ENCODE measurements around the gene LRP1B.

Gene LRP1B

DNA sequence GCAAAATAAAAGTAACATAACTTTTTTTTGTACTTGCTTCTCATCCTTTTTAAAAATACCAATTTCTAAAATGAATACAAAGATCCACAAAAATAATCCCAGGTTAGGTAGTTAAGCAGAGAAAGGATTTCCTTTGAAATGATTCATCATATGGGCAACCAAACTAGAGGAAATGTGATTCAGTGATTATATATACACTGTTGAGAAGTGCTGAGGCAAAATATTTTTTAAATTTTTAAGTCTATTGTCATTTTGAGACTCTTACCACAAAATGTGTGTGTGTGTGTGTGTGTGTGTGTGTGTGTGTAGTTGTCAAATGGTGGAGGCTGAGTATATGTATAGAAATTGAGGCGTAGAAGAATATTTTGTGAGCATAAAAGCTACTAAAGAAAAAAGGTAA, 1075.3 kb downstream of the LRP1B start:
- no peak for DNase-seq (ENCODE audit: low read depth in 1 of 2, low spot score in 1 of 2)

DNA sequence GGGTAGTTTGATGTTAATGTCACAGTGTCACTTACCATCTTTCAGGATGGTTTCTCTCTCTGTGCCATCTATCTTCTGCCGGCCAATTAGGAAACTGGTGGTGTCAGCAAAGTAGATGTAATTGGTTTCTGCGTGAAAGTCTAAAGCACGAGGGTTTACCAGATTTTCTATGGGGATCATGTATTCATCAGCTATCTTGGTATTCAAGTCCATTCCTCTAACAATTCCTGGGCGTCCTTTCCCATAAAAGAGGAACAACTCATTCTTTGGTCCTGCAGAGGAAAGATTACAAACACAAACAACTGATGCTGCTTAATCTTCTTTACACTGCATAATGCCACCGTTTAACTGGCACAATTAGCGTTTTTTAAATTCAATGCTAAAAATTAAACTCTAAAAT, 1081.9 kb downstream of the LRP1B start:
- no peak for DNase-seq (ENCODE audit: low read depth in 1 of 2, low spot score in 1 of 2)

DNA sequence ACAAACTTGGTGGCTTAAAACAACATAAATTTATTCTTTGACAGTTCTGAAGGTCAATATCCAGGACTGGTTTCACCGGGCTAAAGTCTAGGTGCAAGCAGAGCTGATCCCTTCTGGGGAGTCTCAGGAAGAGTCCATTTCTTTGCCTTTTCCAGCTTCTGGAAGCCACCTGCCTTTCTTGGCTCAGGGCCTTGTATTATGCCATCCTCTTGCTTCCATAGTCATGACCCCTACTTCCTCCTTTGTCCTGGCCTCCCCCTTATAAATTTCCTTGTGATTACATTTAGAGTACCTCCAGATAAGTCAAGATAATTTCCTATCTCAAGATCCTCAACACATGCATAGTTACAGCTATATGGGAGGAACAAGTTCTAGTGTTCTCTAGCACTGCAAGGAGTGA, 1089.5 kb downstream of the LRP1B start:
- DNase-seq (ENCODE audit: low read depth in 1 of 2, low spot score in 1 of 2) = no peak

DNA sequence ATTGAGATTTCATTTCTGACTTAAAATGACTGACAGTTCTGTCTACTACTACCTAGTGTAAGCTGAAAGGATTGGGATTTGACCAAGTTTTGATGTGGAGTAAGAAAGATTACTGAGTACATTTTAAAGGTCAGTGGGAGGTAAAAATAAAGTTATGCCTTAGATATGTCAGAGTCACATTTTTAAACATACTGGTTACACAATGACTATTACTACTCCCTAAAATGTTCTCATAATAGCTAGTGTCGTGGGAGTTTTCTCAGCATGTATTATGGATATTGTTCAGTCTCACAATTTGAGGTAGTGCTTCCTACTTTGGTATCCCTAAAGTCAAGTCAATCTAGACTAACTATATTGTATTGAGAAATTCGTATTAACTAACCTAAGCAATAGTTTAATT, 1092.5 kb downstream of the LRP1B start:
- no peak for DNase-seq (ENCODE audit: low read depth in 1 of 2, low spot score in 1 of 2)

DNA sequence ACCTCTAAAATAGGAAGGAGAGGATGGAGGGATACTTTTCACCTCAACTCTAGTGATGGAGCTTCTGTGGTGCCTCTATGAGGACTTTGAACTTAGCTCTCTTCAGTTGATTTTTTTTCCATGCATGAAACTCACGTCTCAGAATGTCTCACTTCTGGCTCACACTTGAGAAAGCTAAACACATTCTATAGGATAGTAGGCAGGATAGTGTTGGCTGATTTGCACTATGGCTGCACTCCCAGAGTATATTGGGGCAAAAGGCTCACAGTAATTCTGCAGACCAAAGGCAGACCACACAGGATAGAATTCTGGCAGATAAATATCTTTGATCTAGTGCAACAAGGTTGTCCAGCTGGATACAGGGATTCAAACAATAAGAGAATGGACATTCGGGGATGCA, 1093.5 kb downstream of the LRP1B start:
- DNase-seq (ENCODE audit: low read depth in 1 of 2, low spot score in 1 of 2) = no peak

DNA sequence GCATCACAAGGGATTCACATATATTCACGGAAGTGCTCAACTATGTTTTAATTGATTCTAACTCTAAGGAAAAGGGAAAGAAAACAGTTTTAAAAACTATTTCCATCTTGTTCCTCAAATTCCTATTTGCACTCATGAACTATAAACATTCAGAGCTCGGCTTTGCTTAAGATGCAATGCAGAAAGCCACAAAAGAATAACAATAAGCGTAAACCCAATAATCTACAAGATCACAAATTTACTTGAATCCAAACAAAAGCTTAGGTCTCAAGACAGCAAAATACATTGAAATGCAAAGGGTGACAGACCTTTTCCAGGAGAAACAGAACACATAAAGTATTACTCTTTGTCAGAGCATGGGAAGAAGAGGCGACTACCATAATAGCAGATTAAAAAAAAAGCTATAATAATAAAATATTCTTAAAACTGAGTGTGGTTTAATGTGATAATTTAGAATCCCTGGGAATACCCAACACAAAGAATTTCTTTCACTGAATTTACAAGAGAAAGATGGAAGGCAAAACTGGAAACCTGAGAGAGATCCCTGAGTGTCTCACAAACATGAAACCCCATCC, 1094.9 kb downstream of the LRP1B start:
- no peak for DNase-seq (ENCODE audit: low read depth in 1 of 2, low spot score in 1 of 2)

DNA sequence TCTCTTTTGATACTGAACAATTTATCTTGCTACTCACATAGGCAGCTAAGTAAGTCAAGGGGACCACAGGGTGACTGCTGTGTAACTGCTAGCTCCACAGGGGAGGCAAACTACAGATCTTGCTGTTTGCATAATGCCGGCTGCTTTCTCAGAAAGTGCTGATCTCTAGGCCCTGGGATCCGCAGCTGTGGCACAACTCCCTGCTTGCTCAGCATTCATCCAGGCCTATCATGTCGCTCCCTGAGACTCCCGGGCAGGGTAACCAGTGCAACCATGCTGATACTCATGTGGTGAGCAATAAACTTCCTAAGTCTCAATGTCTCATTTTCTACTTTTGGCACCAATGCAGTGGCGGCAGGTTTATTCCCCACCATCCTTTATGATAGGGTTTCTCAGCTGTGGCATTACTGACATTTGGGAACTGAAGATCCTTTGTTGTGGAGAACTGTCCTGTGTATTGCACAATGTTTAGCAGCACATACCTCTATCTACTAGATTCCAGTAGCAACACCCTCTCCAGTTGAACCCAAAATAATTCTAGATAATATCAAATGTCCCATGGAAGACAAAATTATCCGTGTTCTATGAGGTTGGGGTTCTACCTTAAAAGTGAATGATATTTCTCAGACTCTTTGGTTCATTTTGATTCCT, 1101.3 kb downstream of the LRP1B start:
- DNase-seq (ENCODE audit: low read depth in 1 of 2, low spot score in 1 of 2) = no peak

DNA sequence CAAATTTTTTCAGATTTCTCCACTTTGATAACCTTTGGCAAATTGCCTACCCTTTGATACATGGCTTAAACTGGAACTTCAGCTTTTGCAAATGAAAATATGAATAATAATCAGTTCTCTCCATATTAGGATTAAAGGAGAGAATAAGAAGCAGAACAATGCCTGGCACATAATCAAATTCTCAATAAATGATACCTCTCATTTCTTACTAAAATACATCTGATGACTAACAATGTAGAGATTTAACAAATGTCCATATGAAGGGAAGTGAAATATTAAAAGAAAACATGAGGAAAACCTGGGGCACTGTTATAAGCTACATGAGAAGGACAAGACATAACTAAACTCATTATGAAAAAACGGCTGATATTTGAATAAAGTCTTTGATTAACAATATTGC, 1103.6 kb downstream of the LRP1B start:
- DNase-seq (ENCODE audit: low read depth in 1 of 2, low spot score in 1 of 2) = no peak

DNA sequence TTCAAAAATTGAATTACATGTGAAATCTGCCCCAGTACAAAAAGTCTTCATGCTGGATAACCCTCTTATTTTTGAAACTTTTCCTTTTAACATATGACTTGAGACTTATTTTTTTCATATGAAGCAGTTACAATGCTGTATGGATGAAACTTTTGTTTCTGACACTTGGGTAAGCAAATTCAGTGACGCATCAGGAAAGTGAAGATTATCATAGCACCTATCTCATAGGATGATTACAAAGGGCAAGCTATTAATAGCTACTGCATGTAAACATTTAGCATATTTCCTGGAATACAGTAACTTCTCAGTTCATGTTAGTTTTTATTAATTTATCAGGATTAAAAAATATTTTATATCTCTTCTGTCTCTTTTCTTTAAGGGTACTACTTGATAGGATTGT, 1109.2 kb downstream of the LRP1B start:
- DNase-seq (ENCODE audit: low read depth in 1 of 2, low spot score in 1 of 2) = no peak

DNA sequence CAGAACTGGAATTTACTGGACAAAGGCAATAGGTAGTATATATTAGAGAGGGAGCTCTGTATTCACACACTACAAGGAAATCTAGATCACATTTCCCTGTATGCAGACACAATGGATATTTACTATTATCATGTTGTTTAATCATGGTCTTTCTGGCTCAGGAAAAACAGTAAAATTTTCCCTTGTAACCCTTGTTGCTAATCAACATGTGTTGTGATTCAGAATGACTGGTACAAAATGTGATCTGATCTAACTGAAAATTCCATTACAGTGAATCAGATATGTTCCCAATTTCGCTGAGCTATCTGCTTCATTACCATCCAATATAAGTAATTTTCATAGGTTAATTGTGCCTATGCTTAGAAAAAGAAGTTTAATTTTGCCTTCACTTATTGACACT, 1109.7 kb downstream of the LRP1B start:
- no peak for DNase-seq (ENCODE audit: low read depth in 1 of 2, low spot score in 1 of 2)

DNA sequence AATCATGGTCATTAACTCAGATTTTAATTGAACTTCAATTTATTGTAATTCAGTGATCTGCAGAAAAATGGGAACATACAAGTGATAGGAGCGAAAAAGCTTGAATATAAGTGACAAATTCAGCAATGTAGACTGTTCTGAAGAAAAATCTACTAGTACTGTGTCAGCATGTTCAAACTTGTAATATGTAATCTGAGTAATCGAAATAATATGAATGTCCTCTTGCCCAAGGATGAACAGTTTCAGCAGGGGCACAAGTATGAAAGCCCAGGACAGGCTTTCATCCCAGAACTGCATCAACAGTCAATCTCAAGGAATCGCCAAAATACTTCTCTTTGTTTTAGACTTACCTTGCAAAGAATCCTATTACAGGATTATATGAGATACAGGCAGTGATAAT, 1110.5 kb downstream of the LRP1B start:
- no peak for DNase-seq (ENCODE audit: low read depth in 1 of 2, low spot score in 1 of 2)

DNA sequence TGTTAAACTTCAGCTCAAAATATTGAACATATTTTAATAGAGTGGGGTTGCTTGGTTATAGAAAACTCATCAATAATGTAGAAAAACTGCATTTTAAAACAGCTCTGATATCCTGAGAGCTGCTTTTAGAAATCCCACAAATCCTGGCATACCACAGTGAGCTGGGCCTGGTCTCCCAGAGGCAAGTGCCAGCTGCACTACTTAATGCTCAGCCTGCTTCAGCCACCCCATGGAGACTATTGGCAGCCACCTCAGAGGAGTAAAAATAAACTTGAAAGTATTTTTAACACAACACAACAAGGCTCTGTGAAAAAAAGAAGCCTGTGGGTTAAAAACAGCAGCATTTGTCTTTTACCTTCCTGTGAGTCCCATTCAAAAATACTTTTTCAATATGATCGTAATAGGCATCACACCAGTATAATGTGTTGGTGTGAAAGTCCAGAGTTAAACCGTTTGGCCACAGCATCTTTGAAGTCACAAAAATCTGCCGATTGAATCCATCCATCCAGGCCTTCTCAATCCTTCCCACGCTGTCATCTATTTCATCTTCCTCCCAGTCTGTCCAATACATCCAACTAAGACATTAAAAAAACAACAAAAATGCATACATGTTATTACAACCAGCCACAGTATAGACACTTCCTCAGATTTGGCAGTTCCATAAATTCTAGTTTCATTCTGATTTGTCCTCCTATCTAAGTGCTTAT, 1115.3 kb downstream of the LRP1B start:
- no peak for DNase-seq (ENCODE audit: low read depth in 1 of 2, low spot score in 1 of 2)

DNA sequence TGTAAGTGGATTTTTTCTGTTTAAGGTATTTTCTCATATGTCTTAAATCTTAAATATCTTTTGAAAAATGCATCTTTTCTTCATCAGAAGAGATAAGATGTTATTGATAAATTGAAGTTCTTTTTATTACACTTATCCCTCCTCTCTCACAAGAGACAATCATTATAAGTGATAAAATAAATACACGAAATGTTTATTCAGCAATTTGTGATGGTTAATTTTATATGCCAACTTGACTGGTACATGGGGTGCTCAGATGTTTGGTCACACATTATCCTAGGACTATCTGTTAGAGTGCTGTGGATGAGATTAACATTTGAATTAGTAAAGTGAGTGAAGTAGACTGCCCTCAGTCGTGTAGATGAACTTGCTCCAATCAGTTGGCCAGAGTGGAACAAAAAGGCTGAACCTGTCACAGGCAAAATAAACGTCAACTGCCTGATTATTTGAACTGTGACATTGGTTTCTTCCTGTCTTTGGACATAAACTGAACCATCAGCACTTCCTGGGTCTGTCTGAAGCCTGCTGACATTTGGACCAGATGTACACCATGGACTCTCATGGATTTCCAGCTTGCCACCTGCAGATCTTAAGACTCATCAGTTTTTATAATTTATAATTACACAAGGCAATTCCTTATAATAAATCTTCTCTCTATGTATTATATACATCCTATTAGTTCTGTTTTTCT, 1126.7 kb downstream of the LRP1B start:
- DNase-seq (ENCODE audit: low read depth in 1 of 2, low spot score in 1 of 2) = no peak

DNA sequence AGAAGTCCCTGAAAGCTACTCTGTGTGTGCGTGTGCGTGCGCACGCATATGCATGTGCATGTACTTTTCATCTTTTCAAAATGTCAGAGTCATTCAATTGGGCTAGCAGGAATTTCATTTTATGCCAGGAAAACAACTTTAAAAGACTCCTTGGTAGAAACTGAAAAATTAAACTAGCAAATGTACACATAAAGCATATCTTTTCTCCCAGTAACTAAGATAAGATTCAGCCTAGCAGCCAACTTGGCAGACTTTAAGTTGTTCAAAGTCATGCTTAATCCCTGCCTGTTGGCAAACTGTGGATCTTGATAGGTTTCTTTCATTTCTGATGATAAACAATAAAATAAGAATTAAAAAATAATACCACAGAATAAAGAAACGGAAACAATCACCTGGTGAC, 1129.1 kb downstream of the LRP1B start:
- DNase-seq (ENCODE audit: low read depth in 1 of 2, low spot score in 1 of 2) = no peak

DNA sequence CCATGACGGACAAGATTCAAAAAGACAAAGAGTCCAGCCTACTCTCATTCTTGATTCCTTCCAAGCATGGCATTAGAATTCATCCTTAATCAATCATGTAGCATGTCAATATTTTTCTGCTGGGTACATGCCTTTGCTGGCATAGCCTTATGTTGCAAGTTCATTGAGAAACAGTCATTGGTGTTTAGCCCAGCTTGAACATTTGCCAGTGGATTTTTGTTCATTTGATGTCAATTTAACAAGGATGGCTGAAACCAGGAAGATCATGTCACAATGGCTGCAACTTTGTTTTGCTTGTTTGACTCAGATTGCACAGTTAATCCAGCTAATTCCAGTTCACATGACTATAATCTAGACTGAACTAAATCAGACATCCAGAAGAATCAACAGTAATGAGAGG, 1132.2 kb downstream of the LRP1B start:
- no peak for DNase-seq (ENCODE audit: low read depth in 1 of 2, low spot score in 1 of 2)

DNA sequence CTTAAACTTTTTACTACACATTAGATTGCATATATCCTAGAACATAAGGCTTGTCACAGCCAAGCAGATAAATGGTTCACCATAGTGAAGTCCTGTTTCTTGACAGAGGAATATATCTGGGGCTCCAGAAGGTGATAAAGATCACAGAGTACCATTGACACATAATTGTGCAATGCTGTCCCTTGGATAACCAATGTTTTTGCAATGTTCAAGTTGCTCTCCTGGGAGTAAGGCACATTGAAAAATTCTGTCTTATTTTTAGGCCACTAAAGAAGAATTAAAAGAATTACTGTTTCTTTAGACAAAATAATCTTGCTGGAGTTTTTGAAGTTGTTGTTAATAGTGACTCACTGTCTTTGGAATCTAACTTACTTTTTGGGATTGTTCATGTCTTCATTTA, 1132.8 kb downstream of the LRP1B start:
- DNase-seq (ENCODE audit: low read depth in 1 of 2, low spot score in 1 of 2) = no peak

DNA sequence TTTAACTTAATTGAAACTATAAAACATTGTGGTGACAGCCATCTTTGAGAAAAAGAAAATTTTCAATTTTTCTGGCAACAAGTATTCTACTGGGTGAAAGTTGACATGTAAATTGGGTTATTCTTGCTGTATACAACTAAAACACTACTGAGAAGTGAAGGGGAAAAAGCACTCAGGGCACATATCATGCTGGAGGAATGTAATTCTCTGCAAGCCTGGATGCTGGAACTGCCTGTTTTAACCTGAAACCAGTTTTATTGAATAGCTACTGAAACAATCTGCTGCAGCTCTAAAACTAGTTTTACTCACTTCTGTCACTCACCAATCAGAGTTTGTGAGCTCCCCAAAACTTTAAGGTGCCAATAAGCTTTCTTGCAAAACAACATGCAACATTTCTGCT, 1136.0 kb downstream of the LRP1B start:
- no peak for DNase-seq (ENCODE audit: low read depth in 1 of 2, low spot score in 1 of 2)

DNA sequence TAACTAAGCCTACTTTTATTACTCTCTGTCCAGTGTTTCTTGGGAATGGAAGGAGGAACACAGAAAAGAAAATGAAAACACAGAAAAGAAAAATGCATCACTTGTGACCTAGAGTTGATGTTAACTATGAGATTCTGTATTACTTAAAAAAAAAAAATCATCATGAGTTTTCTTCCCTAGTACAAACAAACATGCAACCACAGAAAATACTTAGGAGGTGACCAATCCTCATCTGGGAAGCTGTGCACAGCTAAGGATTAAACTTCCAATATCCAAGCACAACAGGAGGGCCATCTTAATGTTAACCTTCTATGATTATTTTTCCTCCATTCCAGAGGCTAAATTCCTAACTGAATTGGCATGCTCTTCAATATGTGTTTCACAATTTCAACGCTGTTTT, 1140.4 kb downstream of the LRP1B start:
- no peak for DNase-seq (ENCODE audit: low read depth in 1 of 2, low spot score in 1 of 2)

DNA sequence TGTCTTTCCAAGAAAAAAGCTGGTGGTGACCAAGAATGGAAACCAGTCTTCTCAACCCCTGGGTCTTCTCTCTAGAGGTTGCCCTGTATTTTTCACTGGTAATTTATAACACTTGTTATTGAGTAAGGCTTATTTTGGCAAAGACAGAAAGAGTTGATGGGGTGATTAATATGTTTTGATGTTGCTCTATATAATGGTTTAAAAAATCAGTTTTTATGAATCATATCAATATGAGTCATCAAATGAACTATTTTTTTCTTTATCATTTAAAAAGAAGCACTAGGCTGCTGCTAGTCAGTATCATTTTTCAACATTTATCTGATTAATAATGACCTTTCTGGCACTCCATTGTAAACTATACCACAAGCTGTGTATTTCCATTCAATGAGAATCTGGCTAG, 1142.2 kb downstream of the LRP1B start:
- no peak for DNase-seq (ENCODE audit: low read depth in 1 of 2, low spot score in 1 of 2)

DNA sequence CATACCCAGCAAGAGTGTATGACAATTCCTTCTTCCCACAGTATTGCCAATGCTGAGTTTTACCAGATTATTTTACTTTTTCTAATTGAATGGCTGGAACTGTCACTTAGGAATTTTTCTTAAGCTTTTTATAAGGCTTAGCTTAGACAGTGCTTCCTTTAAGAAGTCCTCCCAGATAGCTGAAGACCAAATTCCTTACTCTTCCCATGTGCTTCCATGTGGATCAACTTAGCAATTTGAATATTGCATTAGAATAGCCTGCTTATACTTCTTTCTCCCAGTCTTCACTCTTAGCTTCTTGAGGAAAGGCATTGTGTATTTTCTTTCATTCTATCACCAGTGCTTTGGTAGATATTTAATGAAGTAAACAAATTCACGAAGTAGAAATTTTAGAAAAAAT, 1144.4 kb downstream of the LRP1B start:
- DNase-seq (ENCODE audit: low read depth in 1 of 2, low spot score in 1 of 2) = no peak

DNA sequence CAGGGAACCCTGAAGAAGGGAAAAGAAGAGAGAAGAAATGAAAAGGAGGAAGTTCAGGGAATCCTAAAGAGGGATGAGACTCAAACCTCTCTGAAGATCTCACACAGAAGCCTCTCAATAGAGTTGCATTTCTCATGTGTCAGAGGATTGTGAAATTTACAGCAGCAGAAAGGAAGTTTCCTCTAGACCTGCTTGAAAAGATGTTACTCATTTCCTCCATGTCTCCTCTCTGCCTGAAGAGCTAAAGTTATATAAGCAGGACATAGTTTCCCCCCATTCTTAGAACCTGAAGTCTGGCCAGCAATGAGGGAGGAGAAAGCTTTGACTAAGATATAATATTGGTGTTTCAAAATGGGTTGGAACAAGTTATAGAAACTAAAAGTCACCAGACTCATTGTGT, 1155.6 kb downstream of the LRP1B start:
- DNase-seq (ENCODE audit: low read depth in 1 of 2, low spot score in 1 of 2) = no peak

DNA sequence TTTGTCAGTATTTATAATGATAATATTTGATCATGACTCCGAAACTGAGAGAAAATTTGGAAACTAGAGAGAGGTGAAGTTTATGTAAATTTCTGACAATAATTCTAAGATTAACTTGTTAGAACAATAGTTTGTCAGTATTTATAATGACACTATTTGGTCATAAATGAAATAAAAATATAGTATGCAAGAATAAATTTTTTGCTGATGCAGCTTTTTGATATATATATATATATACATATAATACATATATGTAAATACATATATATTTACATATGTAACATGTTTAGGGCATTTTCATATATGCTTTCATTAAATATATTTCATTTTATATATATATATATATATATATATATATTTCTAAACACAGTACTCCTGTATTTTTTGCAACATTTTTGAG, 1158.1 kb downstream of the LRP1B start:
- no peak for DNase-seq (ENCODE audit: low read depth in 1 of 2, low spot score in 1 of 2)
